HL-60/S4 treated with retinoic acid at 250 ng/mL for 4 days and 3 days (cell line): ENCODE results near the gene CD8B.

Source experiments
- in situ Hi-C: fragments of 300-500 bp; cut with MboI; formaldehyde crosslinking; loops from 2 replicates; pipeline ENCODE4 v1.7.0; 2022; ENCODE audit warnings: low sequenced_read_pairs

The CD8B gene

GRCh38 chr2:86806059-86806857, 55.4 kb downstream of the CD8B start:
- in situ Hi-C loops, result no loop called here

- in situ Hi-C loops, result no loop called here
Measured at GRCh38 chr2:86800856-86801567, 60.7 kb downstream of the CD8B start.

GRCh38 chr2:86794861-86795260, 66.8 kb downstream of the CD8B start:
- in situ Hi-C loops, result no loop called here

- in situ Hi-C loops, result no loop called here
Measured at GRCh38 chr2:86793752-86794151, 67.9 kb downstream of the CD8B start.

- in situ Hi-C loops, result no loop called here
Measured at GRCh38 chr2:86791573-86791972, 70.1 kb downstream of the CD8B start.

- in situ Hi-C loops, result no loop called here
Measured at GRCh38 chr2:86790676-86791572, 70.8 kb downstream of the CD8B start, which contains the start of gene CD8A. Gene CD8A, minus strand, starts transcription at chr2:86790913. Its CDS starts 88 bp downstream, at chr2:86790825.

- in situ Hi-C loops, result no loop called here
Measured at GRCh38 chr2:86790134-86790675, 71.5 kb downstream of the CD8B start.

DNA sequence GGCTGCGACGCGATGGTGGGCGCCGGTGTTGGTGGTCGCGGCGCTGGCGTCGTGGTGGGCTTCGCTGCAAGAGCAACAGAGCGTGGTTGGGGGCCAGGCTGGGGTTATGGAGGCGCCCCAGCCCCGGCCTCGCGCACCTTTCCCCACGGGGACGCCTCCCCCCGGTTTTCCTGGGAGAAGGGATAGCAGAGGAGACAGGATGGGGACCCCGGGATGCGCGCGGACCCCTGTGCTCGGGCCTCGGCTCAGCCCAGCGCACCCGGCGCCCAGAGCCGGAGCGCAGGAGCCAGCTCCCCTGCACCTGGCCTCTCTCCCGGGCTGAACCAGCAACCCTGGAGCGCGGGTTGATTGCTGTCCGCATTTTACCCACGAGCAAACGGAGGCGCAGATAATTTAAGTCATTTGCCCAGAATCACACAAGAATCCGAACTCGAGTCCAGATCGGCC, 72.0 kb downstream of the CD8B start:
- in situ Hi-C loops, result no loop called here

DNA sequence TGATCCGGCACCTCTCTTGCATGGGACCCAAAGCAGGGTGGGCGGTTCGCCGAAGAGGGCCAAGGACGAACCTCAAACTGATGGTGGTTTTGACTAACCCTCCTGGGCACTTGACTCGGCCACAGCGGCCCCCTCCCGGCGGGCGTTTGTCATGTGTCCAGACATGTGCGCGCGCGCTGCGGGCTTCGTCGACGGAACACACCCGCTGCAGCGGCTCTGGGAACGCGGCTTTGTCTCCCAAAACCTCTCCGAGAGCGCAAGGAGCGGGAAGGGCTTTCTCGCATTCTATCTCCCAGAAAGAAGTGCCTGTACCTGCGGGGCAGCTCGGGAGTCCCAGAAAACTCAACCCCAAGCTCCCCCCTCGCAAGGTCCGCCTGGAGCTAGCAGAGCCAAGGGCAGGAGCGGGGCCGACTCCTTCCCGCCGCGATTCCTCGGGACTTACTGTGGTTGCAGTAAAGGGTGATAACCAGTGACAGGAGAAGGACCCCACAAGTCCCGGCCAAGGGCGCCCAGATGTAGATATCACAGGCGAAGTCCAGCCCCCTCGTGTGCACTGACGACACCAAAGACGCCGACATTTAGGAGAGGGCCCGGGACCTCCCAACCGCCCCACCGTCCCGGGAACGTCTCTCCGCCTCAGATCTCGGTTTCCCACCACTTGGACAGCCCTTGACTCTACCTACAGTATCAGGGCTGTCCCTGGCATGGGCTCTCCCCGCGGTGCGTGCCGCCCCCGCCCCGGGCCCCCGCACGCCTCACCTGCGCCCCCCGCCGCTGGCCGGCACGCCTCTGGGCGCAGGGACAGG, 72.6 kb downstream of the CD8B start:
- in situ Hi-C loops, result no loop called here

GRCh38 chr2:86788165-86788564, 73.5 kb downstream of the CD8B start:
- in situ Hi-C loops, result no loop called here

- in situ Hi-C loops, result no loop called here
Measured at GRCh38 chr2:86787736-86788135, 74.0 kb downstream of the CD8B start.

- in situ Hi-C loops, result no loop called here
Measured at GRCh38 chr2:86786001-86786536, 75.6 kb downstream of the CD8B start.

GRCh38 chr2:86785456-86785855, 76.2 kb downstream of the CD8B start:
- in situ Hi-C loops, result no loop called here

DNA sequence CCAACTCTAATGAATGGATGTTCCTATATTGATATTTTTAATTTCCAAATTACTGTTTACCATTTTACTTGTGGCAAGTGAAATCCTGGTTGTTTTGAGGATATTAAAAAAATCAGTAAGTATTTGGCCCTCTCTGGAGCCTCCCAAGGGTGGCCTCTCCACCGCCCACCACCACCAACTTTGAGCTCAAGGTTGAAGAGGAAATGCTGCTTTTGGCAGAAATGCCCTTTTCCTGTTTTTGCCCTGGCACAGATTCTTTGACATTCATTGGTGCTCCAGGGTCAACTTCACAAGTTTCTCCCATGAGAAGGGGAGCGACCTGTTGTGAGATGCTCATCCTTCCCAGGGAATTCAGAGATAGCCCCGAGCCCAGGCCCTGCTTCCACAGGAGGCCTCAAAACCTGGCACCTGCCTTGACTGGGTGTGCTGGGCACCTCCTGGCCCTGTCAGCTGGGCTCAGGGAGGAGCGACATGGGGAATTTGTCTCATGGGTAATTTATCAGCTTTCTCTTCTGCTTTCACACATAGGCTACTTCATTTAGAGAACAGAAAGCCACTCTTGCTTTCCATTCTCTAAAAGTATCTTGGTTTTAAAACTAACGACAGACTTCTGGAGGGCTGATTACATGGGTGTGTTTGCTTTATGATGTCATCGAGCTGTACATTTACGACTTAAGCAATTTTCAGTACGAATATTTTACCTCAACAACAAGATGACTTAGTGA, 77.9 kb downstream of the CD8B start:
- in situ Hi-C loops, result no loop called here

GRCh38 chr2:86782748-86783147, 78.9 kb downstream of the CD8B start:
- in situ Hi-C loops, result no loop called here

- in situ Hi-C loops, result no loop called here
Measured at GRCh38 chr2:86781363-86781762, 80.3 kb downstream of the CD8B start.

DNA sequence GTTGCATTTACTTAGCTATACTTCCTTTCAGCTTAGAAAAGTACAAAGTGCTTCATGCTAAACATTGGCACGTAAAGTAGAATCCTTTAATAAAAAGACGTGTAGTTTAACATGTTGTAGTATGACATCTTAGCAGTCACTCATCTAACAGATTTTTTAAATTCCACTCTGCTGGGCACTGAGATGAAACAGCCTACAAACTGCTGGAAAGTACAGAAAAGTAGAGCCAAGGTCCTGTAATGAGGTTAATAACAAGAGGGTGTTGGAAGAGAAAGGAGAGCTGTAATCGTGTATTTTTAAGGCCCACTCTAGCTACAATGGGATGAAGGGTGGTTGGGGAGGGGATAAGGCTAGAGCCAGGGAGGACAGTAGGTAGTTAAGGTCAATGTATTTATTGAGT, 81.7 kb downstream of the CD8B start:
- in situ Hi-C loops, result no loop called here

GRCh38 chr2:86778957-86779356, 82.7 kb downstream of the CD8B start:
- in situ Hi-C loops, result no loop called here

GRCh38 chr2:86776532-86776931, 85.2 kb downstream of the CD8B start:
- in situ Hi-C loops, result no loop called here
